Mucosa of descending colon (tissue), 3 donors: ENCODE measurements around the gene RHBDL1. TPM values are rescaled to one million over a fixed set of nuclear protein-coding genes. Genes with fewer than 3 reads are reported as not detected.

Source experiments
- ATAC-seq: fragments of 200-7000 bp; cut with Tn5 transposase; one replicate; pipeline ENCODE4 v1.9.1; 2020; ENCODE audit warnings: mild to moderate bottlenecking, moderate library complexity
- DNase-seq, 3 donors: peaks; one replicate each; pipeline ENCODE4 v3.0.0-alpha.2; 2020
- H3K36me3 ChIP-seq: fragments of 200-600 bp; one replicate; pipeline ENCODE4 v1.8.0; 2021; ENCODE audit warnings: low read depth, mild to moderate bottlenecking
- H3K4me1 ChIP-seq: fragments of 200-600 bp; one replicate; pipeline ENCODE4 v1.8.0; 2021; ENCODE audit warnings: low read depth, mild to moderate bottlenecking
- H3K4me3 ChIP-seq: fragments of 200-600 bp; one replicate; pipeline ENCODE4 v1.8.0; 2021; ENCODE audit warnings: mild to moderate bottlenecking
- H3K9me3 ChIP-seq: fragments of 200-600 bp; one replicate; pipeline ENCODE4 v1.8.0; 2021; ENCODE audit warnings: mild to moderate bottlenecking
- CTCF ChIP-seq: fragments of 200-600 bp; IDR thresholded peaks from one replicate; pipeline ENCODE4 v1.8.0; 2022; ENCODE audit warnings: antibody characterized with exemption, mild to moderate bottlenecking
- intact Hi-C, 2 donors: fragments of 100-400 bp; cut with DNase I in 1 of 2; cut with micrococcal nuclease in 1 of 2; formaldehyde crosslinking; loops; one replicate each; pipeline versions ENCODE4 v1.11.0 to v1.11.1; 2022; cut with DNase I, micrococcal nuclease
- total RNA-seq, 3 donors: library from RNA; stranded (reverse); fragmentation: NEBNext Ultra II Directional in 2 of 3; extraction: Animal tissue kit (Norgen Biotek cat#: 25700) in 2 of 3; gene quantifications; one replicate each; pipeline versions ENCODE4 v1.2.1 to v1.2.4, GENCODE V29; 2021 to 2023
- donor health status: DM: no; HTN: no; CAD: no; lungs with moderate emphysema.
- donor health status: DM: no; HTN: no; CAD: no.
- donor health status: DM: no; HTN: yes; CAD: no.

RHBDL1 gene
- total RNA-seq, 3 donors from 2014 or later = 2.8 to 3.4 (median 3.0) TPM

- no peak for TF ChIP-seq CTCF
- Histone ChIP-seq H3K36me3 (peaks cover 3% of the 10 kb centered on the region), H3K9me3 (no peaks in the 10 kb centered on the region), H3K4me1 (peaks cover 30% of the 10 kb centered on the region), H3K4me3 (no peak overlapping the region)
- no peak for ATAC-seq
- intact Hi-C loops = no loop called here
- no peak for DNase-seq
Measured at GRCh38 chr16:640614-641013, 34.9 kb upstream of the RHBDL1 start.

- Histone ChIP-seq H3K9me3 (no peaks in the 10 kb centered on the region), H3K4me1 (peaks cover 39% of the 10 kb centered on the region), H3K36me3 (peaks cover 3% of the 10 kb centered on the region), H3K4me3 (peak within 1 kb of the TSS; percentile 75)
- intact Hi-C loops = no loop called here
- DNase-seq = peak; percentile 92 to 95 (median 93)
- TF ChIP-seq CTCF = no peak
- ATAC-seq = peak; percentile 66
Measured at GRCh38 chr16:641326-642188, 33.9 kb upstream of the RHBDL1 start, which contains the start of gene MCRIP2. TSS of gene MCRIP2 (plus strand) at chr16:641828. CDS start at chr16:641992, 164 bp downstream.

- intact Hi-C loops = no loop called here
- ATAC-seq (peak; percentile 64), DNase-seq (peak; percentile 84 to 89 (median 87))
- H3K4me1 ChIP-seq = peaks cover 44% of the 10 kb centered on the region
- H3K9me3 ChIP-seq = no peaks in the 10 kb centered on the region
- H3K36me3 ChIP-seq = peaks cover 3% of the 10 kb centered on the region
- H3K4me3 ChIP-seq = peak overlapping the region; percentile 75
- no peak for TF ChIP-seq CTCF
Measured at GRCh38 chr16:642189-643049, 33.1 kb upstream of the RHBDL1 start.

- intact Hi-C loops = no loop called here
- DNase-seq = peak in 1 of 3 donors; percentile 37
- ATAC-seq = no peak
- Histone ChIP-seq H3K9me3 (no peaks in the 10 kb centered on the region), H3K4me1 (peaks cover 47% of the 10 kb centered on the region), H3K36me3 (peaks cover 3% of the 10 kb centered on the region), H3K4me3 (no peak overlapping the region)
- no peak for TF ChIP-seq CTCF
Measured at GRCh38 chr16:643050-643368, 32.5 kb upstream of the RHBDL1 start.

- no peak for TF ChIP-seq CTCF
- no peaks in the 10 kb centered on the region for H3K9me3 ChIP-seq
- DNase-seq (no peak), ATAC-seq (no peak)
- peaks cover 3% of the 10 kb centered on the region for H3K36me3 ChIP-seq
- intact Hi-C loops = no loop called here
- peaks cover 53% of the 10 kb centered on the region for H3K4me1 ChIP-seq
- no peak overlapping the region for H3K4me3 ChIP-seq
Measured at GRCh38 chr16:644556-644955, 30.9 kb upstream of the RHBDL1 start.
